GM23248 (cell line): ENCODE results near the gene PPP1R3C. TPM values are rescaled to one million over a fixed set of nuclear protein-coding genes. Genes with fewer than 3 reads are reported as not detected.

ENCODE experiments used
- DNase-seq: peaks from one replicate; pipeline ENCODE4 v3.0.0-alpha.2; 2015
- H2AFZ ChIP-seq: fragments of 200-600 bp; sonication (generic); 2 replicates; pipeline ENCODE4 v1.6.1; 2016; ENCODE audit warnings: antibody characterized with exemption
- H3F3A ChIP-seq: fragments of 200-600 bp; sonication (generic); 2 replicates; pipeline ENCODE4 v1.6.1; 2016; ENCODE audit warnings: mild to moderate bottlenecking, antibody characterized with exemption, mixed run types; ENCODE audit not compliant: insufficient read depth
- H3K27ac ChIP-seq: fragments of 200-600 bp; sonication (generic); 2 replicates; pipeline ENCODE4 v1.5.1; 2016; ENCODE audit warnings: mild to moderate bottlenecking
- H3K27me3 ChIP-seq: fragments of 200-600 bp; sonication (generic); replicated peaks from 2 replicates; pipeline ENCODE4 v1.6.1; 2016; ENCODE audit warnings: mild to moderate bottlenecking; ENCODE audit not compliant: insufficient read depth
- H3K36me3 ChIP-seq: fragments of 200-600 bp; sonication (generic); 2 replicates; pipeline ENCODE4 v1.6.1; 2016; ENCODE audit warnings: low read depth, mild to moderate bottlenecking
- H3K4me1 ChIP-seq: fragments of 200-600 bp; sonication (generic); 2 replicates; pipeline ENCODE4 v1.6.1; 2016; ENCODE audit warnings: mild to moderate bottlenecking; ENCODE audit not compliant: insufficient read depth
- H3K4me2 ChIP-seq: fragments of 200-600 bp; sonication (generic); one replicate; pipeline ENCODE4 v1.6.1; 2016; ENCODE audit warnings: mild to moderate bottlenecking; ENCODE audit not compliant: unreplicated experiment
- H3K4me3 ChIP-seq: fragments of 200-600 bp; sonication (generic); 2 replicates; pipeline ENCODE4 v1.5.1; 2016; ENCODE audit warnings: mild to moderate bottlenecking
- H3K79me2 ChIP-seq: fragments of 200-600 bp; sonication (generic); 2 replicates; pipeline ENCODE4 v1.6.1; 2016; ENCODE audit warnings: mild to moderate bottlenecking; ENCODE audit not compliant: insufficient read depth
- H3K9ac ChIP-seq: fragments of 200-600 bp; sonication (generic); 2 replicates; pipeline ENCODE4 v1.6.1; 2016; ENCODE audit warnings: mild to moderate bottlenecking
- H3K9me2 ChIP-seq: fragments of 200-600 bp; sonication (generic); 2 replicates; pipeline ENCODE4 v1.6.1; 2016; ENCODE audit warnings: mixed run types, mild to moderate bottlenecking, moderate library complexity; ENCODE audit not compliant: insufficient read depth
- H3K9me3 ChIP-seq: fragments of 200-600 bp; sonication (generic); one replicate; pipeline ENCODE4 v1.6.1; 2017; ENCODE audit warnings: low read depth
- H4K20me1 ChIP-seq: fragments of 200-600 bp; sonication (generic); 2 replicates; pipeline ENCODE4 v1.6.0; 2016; ENCODE audit not compliant: insufficient read depth
- EZH2 ChIP-seq: fragments of 200-600 bp; sonication (generic); IDR thresholded peaks from 2 replicates; pipeline ENCODE4 v1.6.1; 2018; ENCODE audit warnings: antibody characterized with exemption, mild to moderate bottlenecking; ENCODE audit not compliant: insufficient read depth, poor library complexity, severe bottlenecking
- EZH2phosphoT487 ChIP-seq: fragments of 200-600 bp; sonication (generic); IDR thresholded peaks from 2 replicates; pipeline ENCODE4 v1.6.1; 2018; ENCODE audit warnings: antibody characterized with exemption, moderate library complexity, mild to moderate bottlenecking, low read depth; ENCODE audit not compliant: insufficient read depth
- WGBS, 2 experiments: methylation state at CpG; one replicate each; pipeline ENCODE4 v1.1.6; 2015 to 2017; ENCODE audit warnings: low lambda C conversion rate in 2 of 2, low coverage in 1 of 2; ENCODE audit errors: missing lambda C conversion rate in 2 of 2; 5-methylcytosine and 5-hydroxymethylcytosine counted together
- in situ Hi-C: fragments of 300-500 bp; cut with MboI; formaldehyde crosslinking; loops from 2 replicates; pipeline ENCODE4 v1.15.0; 2020
- polyA plus RNA-seq: library from polyadenylated mRNA; unstranded; fragments of >200 nt; fragmentation: Nextera tagmentation; extraction: Ambion mirVana; gene quantifications from 2 replicates; pipeline ENCODE4 v1.2.1, GENCODE V29; 2016
- total RNA-seq: library from RNA; depleted of rRNA; stranded (reverse); fragments of >200 nt; shearing (Covaris generic); gene quantifications from 2 replicates; pipeline ENCODE4 v1.2.3, GENCODE V29; 2014; rRNA removed

Gene PPP1R3C
- total RNA-seq, result 193 and 238 TPM in 2 replicates
- polyA plus RNA-seq, result 98.8 and 99.9 TPM in 2 replicates

GRCh38 chr10:91632671-91633550 lies at the start of gene PPP1R3C:
PPP1R3C (minus strand) TSS chr10:91633071; CDS start chr10:91632969, 102 bp downstream.
- Histone ChIP-seq H2AFZ (peak within 1 kb of the TSS; percentile 72), H4K20me1 (no peaks in the 10 kb centered on the region), H3K36me3 (peaks cover 34% of the 10 kb centered on the region), H3K9ac (peak within 1 kb of the TSS; percentile 91), H3K4me1 (peaks cover 50% of the 10 kb centered on the region), H3K4me3 (peak within 1 kb of the TSS; percentile 96), H3K27me3 (no peaks in the 10 kb centered on the region), H3F3A (peaks cover 71% of the 10 kb centered on the region), H3K9me3 (no peaks in the 10 kb centered on the region), H3K4me2 (peak within 1 kb of the TSS; percentile 93), H3K79me2 (peaks cover 60% of the 10 kb centered on the region), H3K27ac (peak within 1 kb of the TSS; percentile 80), H3K9me2 (no peaks in the 10 kb centered on the region)
- DNase-seq, result peak; percentile 98
- WGBS, 2 experiments, result 0 to 1% methylated on average over 49 to 56 of the region's 61 CpGs
- TF ChIP-seq EZH2 (no peak), EZH2phosphoT487 (no peak)
- in situ Hi-C loops, result no loop called here

GRCh38 chr10:91681361-91682276 lies 48.7 kb upstream of the PPP1R3C start:
- TF ChIP-seq EZH2, result no peak
- TF ChIP-seq EZH2phosphoT487, result no peak
- no peaks in the 10 kb centered on the region for H3K36me3 ChIP-seq
- no peak overlapping the region for H3K4me2 ChIP-seq
- H3K4me1 ChIP-seq, result peaks cover 43% of the 10 kb centered on the region
- H3K4me3 ChIP-seq, result no peak overlapping the region
- no peaks in the 10 kb centered on the region for H3K9me3 ChIP-seq
- no peaks in the 10 kb centered on the region for H4K20me1 ChIP-seq
- no peaks in the 10 kb centered on the region for H3K9me2 ChIP-seq
- no peaks in the 10 kb centered on the region for H3K79me2 ChIP-seq
- DNase-seq, result peak; percentile 55
- WGBS, 2 experiments, result 75 to 77% methylated on average over 12 of the region's 12 CpGs
- no peak overlapping the region for H3K27ac ChIP-seq
- H3F3A ChIP-seq, result peaks cover 29% of the 10 kb centered on the region
- no peaks in the 10 kb centered on the region for H3K27me3 ChIP-seq
- in situ Hi-C loops, result no loop called here
- no peak overlapping the region for H3K9ac ChIP-seq
- H2AFZ ChIP-seq, result no peak overlapping the region

DNA sequence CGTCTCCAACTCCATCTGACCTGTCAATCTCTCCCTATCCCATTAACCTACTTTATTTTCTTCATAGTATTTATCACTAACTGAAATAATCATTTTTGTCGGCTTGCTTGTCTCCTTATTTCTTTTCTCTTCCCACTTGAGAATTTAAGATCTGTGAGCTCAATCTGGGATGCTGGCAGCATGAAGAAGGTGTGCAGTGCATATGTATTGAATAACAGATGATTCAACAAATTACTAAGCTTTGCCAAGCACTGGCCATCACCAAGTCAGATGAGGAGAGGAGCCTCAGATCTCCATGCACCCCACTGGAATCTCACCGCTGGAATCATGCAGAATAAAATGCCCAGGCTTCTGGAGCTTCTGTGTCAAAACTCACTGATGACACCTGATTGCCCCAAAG lies 47.6 kb upstream of the PPP1R3C start:
- Histone ChIP-seq H4K20me1 (no peaks in the 10 kb centered on the region), H3K9me2 (no peaks in the 10 kb centered on the region), H3K9me3 (no peaks in the 10 kb centered on the region), H3K27ac (no peak overlapping the region), H3F3A (peaks cover 29% of the 10 kb centered on the region), H3K4me2 (no peak overlapping the region), H3K27me3 (no peaks in the 10 kb centered on the region), H3K4me3 (no peak overlapping the region), H3K4me1 (peaks cover 43% of the 10 kb centered on the region), H3K9ac (no peak overlapping the region), H3K36me3 (no peaks in the 10 kb centered on the region), H3K79me2 (no peaks in the 10 kb centered on the region), H2AFZ (no peak overlapping the region)
- TF ChIP-seq EZH2 (no peak), EZH2phosphoT487 (no peak)
- peak; percentile 42 for DNase-seq
- in situ Hi-C loops, result no loop called here
- 75 to 84% methylated on average over 3 of the region's 3 CpGs for WGBS, 2 experiments

- no peaks in the 10 kb centered on the region for H3K9me2 ChIP-seq
- TF ChIP-seq EZH2phosphoT487, result no peak
- TF ChIP-seq EZH2, result no peak
- no peak overlapping the region for H3K9ac ChIP-seq
- no peak overlapping the region for H3K27ac ChIP-seq
- H3K4me2 ChIP-seq, result no peak overlapping the region
- H3K79me2 ChIP-seq, result no peaks in the 10 kb centered on the region
- in situ Hi-C loops, result no loop called here
- DNase-seq, result no peak
- H2AFZ ChIP-seq, result no peak overlapping the region
- 96 to 100% methylated on average over 3 of the region's 3 CpGs for WGBS, 2 experiments
- H3F3A ChIP-seq, result peaks cover 22% of the 10 kb centered on the region
- no peaks in the 10 kb centered on the region for H4K20me1 ChIP-seq
- H3K36me3 ChIP-seq, result no peaks in the 10 kb centered on the region
- H3K4me3 ChIP-seq, result no peak overlapping the region
- no peaks in the 10 kb centered on the region for H3K9me3 ChIP-seq
- peaks cover 35% of the 10 kb centered on the region for H3K4me1 ChIP-seq
- H3K27me3 ChIP-seq, result no peaks in the 10 kb centered on the region
Observed at GRCh38 chr10:91679296-91679695, 46.4 kb upstream of the PPP1R3C start.
